GM12878 (cell line): ENCODE measurements around the gene CATSPERD. TPM values are rescaled to one million over a fixed set of nuclear protein-coding genes. Genes with fewer than 3 reads are reported as not detected.

ENCODE experiments used
- ATAC-seq: fragments of 200-7000 bp; cut with Tn5 transposase; 3 replicates; pipeline ENCODE4 v1.9.1; 2020; ENCODE audit warnings: mild to moderate bottlenecking, moderate library complexity
- BruUV-seq: library from RNA; stranded (reverse); fragments of 400-500 nt; replicated peaks from 2 replicates; lab custom pipeline; 2021; lab: Mats Ljungman, UMichigan
- CTCF ChIA-PET: fragments of 300-600 bp; sonication (Branson Sonifier 250); formaldehyde crosslinking; extraction: SDS; loops from one replicate; lab custom pipeline; 2021; ENCODE audit warnings: inconsistent platforms; lab: Yijun Ruan, JAX
- POLR2A ChIA-PET: fragments of 350-600 bp; formaldehyde crosslinking; extraction: SDS; loops from one replicate; lab custom pipeline; 2021; ENCODE audit warnings: inconsistent platforms; lab: Charles Lee
- RAD21 ChIA-PET: fragments of 300-600 bp; sonication (Branson Sonifier 250); formaldehyde crosslinking; loops from one replicate; lab custom pipeline; 2023; ENCODE audit warnings: antibody characterized with exemption; ENCODE audit not compliant: unreplicated experiment; lab: Charles Lee
- SMC1A ChIA-PET: fragments of 300-600 bp; sonication (Branson Sonifier 250); formaldehyde crosslinking; loops from one replicate; lab custom pipeline; 2023; ENCODE audit not compliant: unreplicated experiment, uncharacterized antibody; lab: Charles Lee
- DNase-seq: peaks from one replicate; pipeline ENCODE4 v3.0.0-alpha.2; 2011; ENCODE audit warnings: low read depth, low spot score
- FAIRE-seq: peaks from 3 replicates; lab custom pipeline; 2011; peaks lifted over from hg19 to GRCh38; lab: Jason Lieb, UNC
- H2AFZ ChIP-seq: 2 replicates; pipeline ENCODE4 v1.6.0; 2011; ENCODE audit warnings: low read depth, low read length, control low read depth; ENCODE audit not compliant: control insufficient read depth
- H3K27ac ChIP-seq: 2 replicates; pipeline ENCODE4 v1.5.1; 2011; ENCODE audit warnings: control low read depth; ENCODE audit not compliant: control insufficient read depth, insufficient read depth
- H3K27me3 ChIP-seq, 2 experiments: replicated peaks in 1 of 2; 2 replicates each; pipeline versions ENCODE4 v1.6.0 to v1.6.1; 2011; ENCODE audit warnings: low read length in 1 of 2; ENCODE audit not compliant: control insufficient read depth in 2 of 2, insufficient read depth in 2 of 2
- H3K36me3 ChIP-seq, 2 experiments: 2 replicates each; pipeline ENCODE4 v1.5.1; 2011; ENCODE audit warnings: low read length in 1 of 2; ENCODE audit not compliant: control insufficient read depth in 2 of 2, insufficient read depth in 2 of 2
- H3K4me1 ChIP-seq: 2 replicates; pipeline ENCODE4 v1.6.1; 2011; ENCODE audit warnings: mild to moderate bottlenecking, low read length, moderate library complexity, mixed read lengths; ENCODE audit not compliant: control insufficient read depth, insufficient read depth
- H3K4me2 ChIP-seq: 2 replicates; pipeline ENCODE4 v1.6.0; 2011; ENCODE audit warnings: control low read depth; ENCODE audit not compliant: control insufficient read depth, insufficient read depth
- H3K4me3 ChIP-seq: fragments of 200-600 bp; sonication (generic); 2 replicates; pipeline ENCODE4 v1.5.1; 2016
- H3K79me2 ChIP-seq: 2 replicates; pipeline ENCODE4 v1.6.0; 2011; ENCODE audit warnings: low read length; ENCODE audit not compliant: control insufficient read depth, insufficient read depth
- H3K9ac ChIP-seq: 2 replicates; pipeline ENCODE4 v1.8.0; 2011; ENCODE audit warnings: low read length, control low read depth, mixed read lengths; ENCODE audit not compliant: control insufficient read depth, insufficient read depth
- H3K9me3 ChIP-seq: replicated peaks from 3 replicates; pipeline ENCODE4 v1.5.1; 2011; ENCODE audit warnings: mild to moderate bottlenecking, low read length; ENCODE audit not compliant: control insufficient read depth, insufficient read depth
- H4K20me1 ChIP-seq: 2 replicates; pipeline ENCODE4 v1.6.0; 2011; ENCODE audit not compliant: control insufficient read depth, insufficient read depth
- ASH2L ChIP-seq: fragments of 300-600, 200-600 bp; sonication (generic); IDR thresholded peaks from 2 replicates; pipeline ENCODE4 v1.6.1; 2017; ENCODE audit warnings: low read depth, mild to moderate bottlenecking, borderline replicate concordance
- EZH2 ChIP-seq: IDR thresholded peaks from 2 replicates; pipeline ENCODE4 v1.6.1; 2012; ENCODE audit warnings: low read depth, mild to moderate bottlenecking, control low read depth, inconsistent platforms, low read length, borderline replicate concordance; ENCODE audit not compliant: control insufficient read depth
- FOS ChIP-seq: IDR thresholded peaks from 3 replicates; pipeline ENCODE4 v1.6.1; 2011; ENCODE audit warnings: borderline replicate concordance; ENCODE audit not compliant: insufficient read length; ENCODE audit errors: extremely low read depth
- FOXM1 ChIP-seq: IDR thresholded peaks from 2 replicates; pipeline ENCODE4 v1.6.1; 2012; ENCODE audit warnings: low read depth, mild to moderate bottlenecking, inconsistent platforms, low read length, moderate library complexity
- HDGF ChIP-seq: fragments of 450-650 bp; IDR thresholded peaks from 2 replicates; pipeline ENCODE4 v1.6.1; 2016; ENCODE audit warnings: antibody characterized with exemption
- IKZF2 ChIP-seq, 2 experiments: fragments of 450-650 bp; IDR thresholded peaks; 2 replicates each; pipeline ENCODE4 v1.6.1; 2017; ENCODE audit warnings: mild to moderate bottlenecking in 2 of 2, moderate library complexity in 2 of 2
- NFYB ChIP-seq: IDR thresholded peaks from 2 replicates; pipeline ENCODE4 v1.6.1; 2011; ENCODE audit warnings: low read depth, mild to moderate bottlenecking, low read length, improper control_type of control experiment, moderate library complexity; ENCODE audit not compliant: insufficient read depth
- PAX8 ChIP-seq: fragments of 450-650 bp; IDR thresholded peaks from 2 replicates; pipeline ENCODE4 v1.6.1; 2017; ENCODE audit warnings: mild to moderate bottlenecking, moderate library complexity
- POU2F2 ChIP-seq: IDR thresholded peaks from 3 replicates; pipeline ENCODE4 v1.6.1; 2011; ENCODE audit warnings: low read depth, mild to moderate bottlenecking, low read length, borderline replicate concordance
- SIX5 ChIP-seq: IDR thresholded peaks from 2 replicates; pipeline ENCODE4 v1.6.1; 2011; ENCODE audit warnings: mild to moderate bottlenecking, low read depth, low read length, moderate library complexity; ENCODE audit not compliant: severe bottlenecking
- ZZZ3 ChIP-seq: IDR thresholded peaks from 2 replicates; pipeline ENCODE4 v1.6.1; 2011; ENCODE audit warnings: low read depth; ENCODE audit not compliant: control insufficient read depth, insufficient read length
- WGBS: methylation state at CpG from one replicate; pipeline ENCODE4 v1.1.6; 2016; ENCODE audit warnings: low lambda C conversion rate; ENCODE audit not compliant: insufficient replicate concordance, insufficient coverage; ENCODE audit errors: missing lambda C conversion rate; 5-methylcytosine and 5-hydroxymethylcytosine counted together
- in situ Hi-C: fragments of 300-500 bp; cut with MboI; formaldehyde crosslinking; loops from 9 replicates; pipeline ENCODE4 v1.14.3; 2018; ENCODE audit warnings: mixed read lengths
- intact Hi-C: fragments of 100-400 bp; cut with micrococcal nuclease; formaldehyde crosslinking; loops from one replicate; pipeline ENCODE4 v1.14.2; 2022; ENCODE audit not compliant: unreplicated experiment
- polyA plus RNA-seq, 11 experiments: library from polyadenylated mRNA; depleted of rRNA in 4 of 11; unstranded in 6 of 11; stranded (reverse) in 5 of 11; fragments of >200 nt; fragmentation: Nextera tagmentation in 4 of 11; fragmentation: Illumina TruSeq in 1 of 11; extraction: Ambion mirVana in 4 of 11; extraction: Trizol in 1 of 11; gene quantifications; 1 replicate in 1 of 11; 2 replicates in 10 of 11; pipeline versions ENCODE4 v1.2.1 to v1.2.3, GENCODE V29; 2011 to 2016; ENCODE audit warnings: inconsistent platforms in 2 of 11, missing spikeins in 2 of 11, low read depth in 1 of 11
- total RNA-seq, 4 experiments: library from RNA; depleted of rRNA in 3 of 4; stranded (reverse); fragments of >200 nt in 3 of 4; fragmentation: Illumina TruSeq in 1 of 4; extraction: Trizol in 1 of 4; gene quantifications; 2 replicates each; pipeline versions ENCODE4 v1.2.1 to v1.2.3, GENCODE V29; 2013 to 2021
- TF ChIP-seq, protein P1 (sequence below): fragments of 450-650 bp; IDR thresholded peaks from 2 replicates; pipeline ENCODE4 v1.6.1; 2016; ENCODE audit warnings: mild to moderate bottlenecking
- TF ChIP-seq, protein P2 (sequence below): fragments of 450-650 bp; formaldehyde crosslinking; IDR thresholded peaks from 2 replicates; pipeline ENCODE4 v1.4.0; 2022; ENCODE audit warnings: mild to moderate bottlenecking, moderate library complexity
- TF ChIP-seq, protein P3 (sequence below): fragments of 450-650 bp; IDR thresholded peaks from 2 replicates; pipeline ENCODE4 v1.6.1; 2018; ENCODE audit warnings: mild to moderate bottlenecking, low read depth, moderate library complexity; ENCODE audit not compliant: partially characterized antibody
- TF ChIP-seq, protein P4 (sequence below): IDR thresholded peaks from 2 replicates; pipeline ENCODE4 v1.6.1; 2012; ENCODE audit warnings: low read depth, low read length, improper control_type of control experiment
- TF ChIP-seq, protein P5 (sequence below): fragments of 450-650 bp; IDR thresholded peaks from 2 replicates; pipeline ENCODE4 v1.6.1; 2016; ENCODE audit warnings: mild to moderate bottlenecking

Gene CATSPERD
- total and polyA plus RNA-seq, 10 of the 15 experiments (the other 5 are each of a cell fraction or from before 2014, with no cell fraction given): 0.02 to 0.38 (median 0.11) TPM; not detected in 5

DNA sequence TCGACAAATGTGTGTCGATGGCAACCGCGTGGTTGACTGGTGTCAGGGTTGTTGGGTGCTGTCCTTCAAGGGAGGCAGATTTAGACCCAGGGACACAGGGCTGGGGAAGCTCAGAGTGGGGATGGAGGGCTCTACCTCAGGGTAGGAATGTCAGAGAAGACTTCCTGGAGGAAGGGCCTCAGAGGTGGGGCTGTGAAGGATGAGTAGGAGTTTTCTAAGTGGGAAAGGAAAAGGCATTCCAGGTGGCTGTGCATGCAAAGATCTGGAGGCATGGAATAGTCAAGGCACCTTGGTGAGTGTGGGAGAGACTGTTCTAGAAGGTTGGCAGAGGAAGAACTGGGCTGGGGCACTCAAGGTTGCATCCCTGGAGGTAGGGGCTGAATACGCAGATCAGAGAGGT, 86.5 kb downstream of the CATSPERD start:
- ATAC-seq (no peak), DNase-seq (no peak), FAIRE-seq (no peak)
- H3K36me3 ChIP-seq: no peaks in the 10 kb centered on the region
- H3K4me1 ChIP-seq: peaks cover 7% of the 10 kb centered on the region
- no TSS peak for BruUV-seq
- no peak overlapping the region for H3K4me2 ChIP-seq
- H2AFZ ChIP-seq: no peak overlapping the region
- CTCF ChIA-PET: interaction anchor here (0.7 kb wide), 1 partner anchor 215 kb away, joined by 3 read pairs; no protein-coding TSS in a partner anchor
- POLR2A ChIA-PET: no interaction called here
- H4K20me1 ChIP-seq: no peaks in the 10 kb centered on the region
- H3K27ac ChIP-seq: no peak overlapping the region
- SMC1A ChIA-PET: no interaction called here
- intact Hi-C loops: loop anchor here (10.0 kb wide), 1 partner anchor 218 kb away; no protein-coding TSS in a partner anchor
- RAD21 ChIA-PET: no interaction called here
- H3K9ac ChIP-seq: no peak overlapping the region
- no peaks in the 10 kb centered on the region for H3K79me2 ChIP-seq
- in situ Hi-C loops: loop anchor here (5.0 kb wide), 1 partner anchor 215 kb away; no protein-coding TSS in a partner anchor
- H3K27me3 ChIP-seq: no peaks in the 10 kb centered on the region; a peak in 2 of 4 replicates
- 77% methylated on average over 5 of the region's 5 CpGs for WGBS
- no peak overlapping the region for H3K4me3 ChIP-seq
- no peaks in the 10 kb centered on the region for H3K9me3 ChIP-seq
- TF ChIP-seq, protein P1, sequence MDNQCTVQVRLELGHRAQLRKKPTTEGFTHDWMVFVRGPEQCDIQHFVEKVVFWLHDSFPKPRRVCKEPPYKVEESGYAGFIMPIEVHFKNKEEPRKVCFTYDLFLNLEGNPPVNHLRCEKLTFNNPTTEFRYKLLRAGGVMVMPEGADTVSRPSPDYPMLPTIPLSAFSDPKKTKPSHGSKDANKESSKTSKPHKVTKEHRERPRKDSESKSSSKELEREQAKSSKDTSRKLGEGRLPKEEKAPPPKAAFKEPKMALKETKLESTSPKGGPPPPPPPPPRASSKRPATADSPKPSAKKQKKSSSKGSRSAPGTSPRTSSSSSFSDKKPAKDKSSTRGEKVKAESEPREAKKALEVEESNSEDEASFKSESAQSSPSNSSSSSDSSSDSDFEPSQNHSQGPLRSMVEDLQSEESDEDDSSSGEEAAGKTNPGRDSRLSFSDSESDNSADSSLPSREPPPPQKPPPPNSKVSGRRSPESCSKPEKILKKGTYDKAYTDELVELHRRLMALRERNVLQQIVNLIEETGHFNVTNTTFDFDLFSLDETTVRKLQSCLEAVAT: no peak
- TF ChIP-seq POU2F2 (no peak), FOS (no peak), IKZF2 (IDR thresholded peaks at IDR 0.05) (no peak), ASH2L (no peak), ZZZ3 (no peak), PAX8 (no peak), SIX5 (no peak), NFYB (no peak), FOXM1 (no peak), EZH2 (no peak), HDGF (no peak)
- TF ChIP-seq, protein P2, sequence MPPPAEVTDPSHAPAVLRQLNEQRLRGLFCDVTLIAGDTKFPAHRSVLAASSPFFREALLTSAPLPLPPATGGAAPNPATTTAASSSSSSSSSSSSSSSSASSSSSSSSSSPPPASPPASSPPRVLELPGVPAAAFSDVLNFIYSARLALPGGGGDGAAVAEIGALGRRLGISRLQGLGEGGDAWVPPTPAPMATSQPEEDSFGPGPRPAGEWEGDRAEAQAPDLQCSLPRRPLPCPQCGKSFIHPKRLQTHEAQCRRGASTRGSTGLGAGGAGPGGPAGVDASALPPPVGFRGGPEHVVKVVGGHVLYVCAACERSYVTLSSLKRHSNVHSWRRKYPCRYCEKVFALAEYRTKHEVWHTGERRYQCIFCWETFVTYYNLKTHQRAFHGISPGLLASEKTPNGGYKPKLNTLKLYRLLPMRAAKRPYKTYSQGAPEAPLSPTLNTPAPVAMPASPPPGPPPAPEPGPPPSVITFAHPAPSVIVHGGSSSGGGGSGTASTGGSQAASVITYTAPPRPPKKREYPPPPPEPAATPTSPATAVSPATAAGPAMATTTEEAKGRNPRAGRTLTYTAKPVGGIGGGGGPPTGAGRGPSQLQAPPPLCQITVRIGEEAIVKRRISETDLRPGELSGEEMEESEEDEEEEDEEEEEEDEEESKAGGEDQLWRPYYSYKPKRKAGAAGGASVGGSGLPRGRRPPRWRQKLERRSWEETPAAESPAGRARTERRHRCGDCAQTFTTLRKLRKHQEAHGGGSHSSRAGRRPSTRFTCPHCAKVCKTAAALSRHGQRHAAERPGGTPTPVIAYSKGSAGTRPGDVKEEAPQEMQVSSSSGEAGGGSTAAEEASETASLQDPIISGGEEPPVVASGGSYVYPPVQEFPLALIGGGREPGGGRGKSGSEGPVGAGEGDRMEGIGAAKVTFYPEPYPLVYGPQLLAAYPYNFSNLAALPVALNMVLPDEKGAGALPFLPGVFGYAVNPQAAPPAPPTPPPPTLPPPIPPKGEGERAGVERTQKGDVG (CRISPR knock-in tag): no peak
- TF ChIP-seq, protein P3, sequence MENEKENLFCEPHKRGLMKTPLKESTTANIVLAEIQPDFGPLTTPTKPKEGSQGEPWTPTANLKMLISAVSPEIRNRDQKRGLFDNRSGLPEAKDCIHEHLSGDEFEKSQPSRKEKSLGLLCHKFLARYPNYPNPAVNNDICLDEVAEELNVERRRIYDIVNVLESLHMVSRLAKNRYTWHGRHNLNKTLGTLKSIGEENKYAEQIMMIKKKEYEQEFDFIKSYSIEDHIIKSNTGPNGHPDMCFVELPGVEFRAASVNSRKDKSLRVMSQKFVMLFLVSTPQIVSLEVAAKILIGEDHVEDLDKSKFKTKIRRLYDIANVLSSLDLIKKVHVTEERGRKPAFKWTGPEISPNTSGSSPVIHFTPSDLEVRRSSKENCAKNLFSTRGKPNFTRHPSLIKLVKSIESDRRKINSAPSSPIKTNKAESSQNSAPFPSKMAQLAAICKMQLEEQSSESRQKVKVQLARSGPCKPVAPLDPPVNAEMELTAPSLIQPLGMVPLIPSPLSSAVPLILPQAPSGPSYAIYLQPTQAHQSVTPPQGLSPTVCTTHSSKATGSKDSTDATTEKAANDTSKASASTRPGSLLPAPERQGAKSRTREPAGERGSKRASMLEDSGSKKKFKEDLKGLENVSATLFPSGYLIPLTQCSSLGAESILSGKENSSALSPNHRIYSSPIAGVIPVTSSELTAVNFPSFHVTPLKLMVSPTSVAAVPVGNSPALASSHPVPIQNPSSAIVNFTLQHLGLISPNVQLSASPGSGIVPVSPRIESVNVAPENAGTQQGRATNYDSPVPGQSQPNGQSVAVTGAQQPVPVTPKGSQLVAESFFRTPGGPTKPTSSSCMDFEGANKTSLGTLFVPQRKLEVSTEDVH: no peak
- TF ChIP-seq, protein P4, sequence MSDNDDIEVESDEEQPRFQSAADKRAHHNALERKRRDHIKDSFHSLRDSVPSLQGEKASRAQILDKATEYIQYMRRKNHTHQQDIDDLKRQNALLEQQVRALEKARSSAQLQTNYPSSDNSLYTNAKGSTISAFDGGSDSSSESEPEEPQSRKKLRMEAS: no peak
- TF ChIP-seq, protein P5, sequence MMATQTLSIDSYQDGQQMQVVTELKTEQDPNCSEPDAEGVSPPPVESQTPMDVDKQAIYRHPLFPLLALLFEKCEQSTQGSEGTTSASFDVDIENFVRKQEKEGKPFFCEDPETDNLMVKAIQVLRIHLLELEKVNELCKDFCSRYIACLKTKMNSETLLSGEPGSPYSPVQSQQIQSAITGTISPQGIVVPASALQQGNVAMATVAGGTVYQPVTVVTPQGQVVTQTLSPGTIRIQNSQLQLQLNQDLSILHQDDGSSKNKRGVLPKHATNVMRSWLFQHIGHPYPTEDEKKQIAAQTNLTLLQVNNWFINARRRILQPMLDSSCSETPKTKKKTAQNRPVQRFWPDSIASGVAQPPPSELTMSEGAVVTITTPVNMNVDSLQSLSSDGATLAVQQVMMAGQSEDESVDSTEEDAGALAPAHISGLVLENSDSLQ: no peak
